ENCODE data around the gene PPP3CA. TPM values are rescaled to one million over a fixed set of nuclear protein-coding genes. Genes with fewer than 3 reads are reported as not detected.

The PPP3CA gene
- total RNA-seq, 1 experiment from 2014 or later = 129 TPM

DNA sequence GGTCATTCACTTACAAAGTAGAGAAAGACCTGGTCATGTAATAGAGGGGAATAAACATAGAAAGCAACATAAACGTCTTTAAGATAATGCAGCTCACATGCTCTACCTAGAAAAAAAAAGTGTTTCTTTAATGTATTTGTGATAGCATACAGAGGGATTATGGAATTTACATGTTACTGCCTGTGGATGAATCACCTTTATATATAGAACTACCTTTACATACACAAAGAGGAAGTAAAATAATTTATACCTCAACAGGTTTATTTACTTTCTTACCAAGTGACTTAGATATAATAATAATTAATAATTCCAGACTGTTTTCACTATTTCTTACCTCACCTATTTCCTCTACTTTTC lies 81.5 kb downstream of the PPP3CA start:
- no peak overlapping the region for H3K27ac ChIP-seq (ENCODE audit: low read depth, low read length, poor library complexity, severe bottlenecking)
- intact Hi-C loops (cut with micrococcal nuclease; ENCODE audit: unreplicated experiment) = no loop called here
- H3K9me3 ChIP-seq (ENCODE audit: low read depth, low read length, poor library complexity, severe bottlenecking) = no peaks in the 10 kb centered on the region
- H3K27me3 ChIP-seq (replicated peaks; ENCODE audit: insufficient read depth, low read depth, low read length, poor library complexity) = no peaks in the 10 kb centered on the region
- peaks cover 60% of the 10 kb centered on the region for H3K4me1 ChIP-seq (ENCODE audit: insufficient read depth, low read length, poor library complexity, severe bottlenecking)
- TF ChIP-seq, protein P1, sequence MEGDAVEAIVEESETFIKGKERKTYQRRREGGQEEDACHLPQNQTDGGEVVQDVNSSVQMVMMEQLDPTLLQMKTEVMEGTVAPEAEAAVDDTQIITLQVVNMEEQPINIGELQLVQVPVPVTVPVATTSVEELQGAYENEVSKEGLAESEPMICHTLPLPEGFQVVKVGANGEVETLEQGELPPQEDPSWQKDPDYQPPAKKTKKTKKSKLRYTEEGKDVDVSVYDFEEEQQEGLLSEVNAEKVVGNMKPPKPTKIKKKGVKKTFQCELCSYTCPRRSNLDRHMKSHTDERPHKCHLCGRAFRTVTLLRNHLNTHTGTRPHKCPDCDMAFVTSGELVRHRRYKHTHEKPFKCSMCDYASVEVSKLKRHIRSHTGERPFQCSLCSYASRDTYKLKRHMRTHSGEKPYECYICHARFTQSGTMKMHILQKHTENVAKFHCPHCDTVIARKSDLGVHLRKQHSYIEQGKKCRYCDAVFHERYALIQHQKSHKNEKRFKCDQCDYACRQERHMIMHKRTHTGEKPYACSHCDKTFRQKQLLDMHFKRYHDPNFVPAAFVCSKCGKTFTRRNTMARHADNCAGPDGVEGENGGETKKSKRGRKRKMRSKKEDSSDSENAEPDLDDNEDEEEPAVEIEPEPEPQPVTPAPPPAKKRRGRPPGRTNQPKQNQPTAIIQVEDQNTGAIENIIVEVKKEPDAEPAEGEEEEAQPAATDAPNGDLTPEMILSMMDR (conservative IDR thresholded peaks at IDR 0.05; ENCODE audit: low read depth, low read length) = no peak
- no peak for TF ChIP-seq EZH2 (IDR thresholded peaks at IDR 0.05; ENCODE audit: borderline replicate concordance, low read depth, low read length, poor library complexity, severe bottlenecking)
- CTCF ChIA-PET = no interaction called here
- no peak overlapping the region for H3K4me3 ChIP-seq (ENCODE audit: low read depth, low read length, poor library complexity, severe bottlenecking)
- no TSS peak for BruUV-seq (replicated peaks)
- H3K36me3 ChIP-seq (ENCODE audit: insufficient read depth, low read length, poor library complexity, severe bottlenecking) = no peaks in the 10 kb centered on the region
- POLR2A ChIA-PET (ENCODE audit: low non-redundant PET) = no interaction called here
- no peak for DNase-seq (ENCODE audit: low spot score)

DNA sequence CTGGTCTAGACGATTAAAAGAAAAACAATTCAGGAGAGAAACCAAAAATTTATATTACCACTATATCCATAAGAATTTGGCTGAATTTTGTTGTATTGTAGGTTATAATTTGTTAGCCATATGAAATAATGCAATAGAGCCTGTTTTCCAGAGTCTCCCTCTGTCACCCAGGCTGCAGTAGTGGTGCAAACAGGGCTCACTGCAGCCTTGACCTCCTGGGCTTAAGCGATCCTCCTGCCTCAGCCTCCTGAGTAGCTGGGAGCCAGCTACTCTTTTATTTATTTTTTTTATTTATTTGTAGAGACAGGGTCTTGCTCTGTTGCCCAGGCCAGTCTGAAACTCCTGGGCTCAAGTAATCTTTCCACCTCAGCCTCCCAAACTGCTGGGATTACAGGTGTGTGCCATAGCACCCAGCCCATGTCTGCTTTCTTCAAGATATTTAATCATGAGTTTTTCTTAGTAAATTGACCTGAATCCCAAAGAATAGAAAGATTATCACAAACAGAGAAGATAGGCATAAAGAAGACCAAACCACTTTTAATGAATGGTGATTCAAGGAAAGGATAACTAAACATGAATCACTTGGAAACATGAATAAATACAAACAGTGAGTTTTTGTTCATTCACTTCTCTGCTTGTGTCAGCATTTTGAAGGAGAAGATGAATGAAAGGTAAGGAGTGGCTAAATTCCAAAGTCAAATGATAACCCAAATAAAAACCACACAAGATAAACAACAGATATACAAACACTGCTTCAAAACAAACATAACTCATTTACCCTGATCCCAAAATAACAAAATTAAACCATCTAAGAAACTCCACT lies 82.1 kb downstream of the PPP3CA start:
- BruUV-seq (replicated peaks) = no TSS peak
- Histone ChIP-seq H3K9me3 (ENCODE audit: low read depth, low read length, poor library complexity, severe bottlenecking) (no peaks in the 10 kb centered on the region), H3K4me3 (ENCODE audit: low read depth, low read length, poor library complexity, severe bottlenecking) (no peak overlapping the region), H3K27ac (ENCODE audit: low read depth, low read length, poor library complexity, severe bottlenecking) (no peak overlapping the region), H3K27me3 (replicated peaks; ENCODE audit: insufficient read depth, low read depth, low read length, poor library complexity) (no peaks in the 10 kb centered on the region), H3K4me1 (ENCODE audit: insufficient read depth, low read length, poor library complexity, severe bottlenecking) (peaks cover 62% of the 10 kb centered on the region), H3K36me3 (ENCODE audit: insufficient read depth, low read length, poor library complexity, severe bottlenecking) (no peaks in the 10 kb centered on the region)
- POLR2A ChIA-PET (ENCODE audit: low non-redundant PET) = no interaction called here
- CTCF ChIA-PET = no interaction called here
- intact Hi-C loops (cut with micrococcal nuclease; ENCODE audit: unreplicated experiment) = no loop called here
- no peak for TF ChIP-seq EZH2 (IDR thresholded peaks at IDR 0.05; ENCODE audit: borderline replicate concordance, low read depth, low read length, poor library complexity, severe bottlenecking)
- TF ChIP-seq, protein P1 (conservative IDR thresholded peaks at IDR 0.05; ENCODE audit: low read depth, low read length) = no peak
- no peak for DNase-seq (ENCODE audit: low spot score)

DNA sequence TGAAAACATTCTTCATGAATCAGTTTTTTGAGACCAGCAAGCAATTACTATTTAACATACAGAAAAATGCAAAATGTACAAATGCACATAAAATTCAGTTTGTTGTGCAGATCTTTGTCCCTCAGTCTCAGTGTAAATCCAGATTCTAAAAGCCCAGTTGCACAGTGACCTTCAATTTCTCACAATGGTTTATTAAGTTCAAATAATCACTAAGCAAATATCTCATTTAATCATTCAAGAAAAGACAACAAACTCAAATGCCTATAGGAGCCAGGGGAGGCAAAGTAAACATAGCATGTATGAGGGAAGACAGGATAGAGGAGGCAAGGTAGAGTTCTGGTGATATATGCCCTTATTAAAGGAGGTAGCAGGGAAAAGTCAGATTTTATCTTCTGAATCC lies 82.8 kb downstream of the PPP3CA start:
- CTCF ChIA-PET = no interaction called here
- H3K36me3 ChIP-seq (ENCODE audit: insufficient read depth, low read length, poor library complexity, severe bottlenecking) = no peaks in the 10 kb centered on the region
- no peak for DNase-seq (ENCODE audit: low spot score)
- no peak overlapping the region for H3K27ac ChIP-seq (ENCODE audit: low read depth, low read length, poor library complexity, severe bottlenecking)
- TF ChIP-seq, protein P1 (conservative IDR thresholded peaks at IDR 0.05; ENCODE audit: low read depth, low read length) = no peak
- TF ChIP-seq EZH2 (IDR thresholded peaks at IDR 0.05; ENCODE audit: borderline replicate concordance, low read depth, low read length, poor library complexity, severe bottlenecking) = no peak
- no TSS peak for BruUV-seq (replicated peaks)
- intact Hi-C loops (cut with micrococcal nuclease; ENCODE audit: unreplicated experiment) = no loop called here
- no peaks in the 10 kb centered on the region for H3K27me3 ChIP-seq (replicated peaks; ENCODE audit: insufficient read depth, low read depth, low read length, poor library complexity)
- H3K4me3 ChIP-seq (ENCODE audit: low read depth, low read length, poor library complexity, severe bottlenecking) = no peak overlapping the region
- no peaks in the 10 kb centered on the region for H3K9me3 ChIP-seq (ENCODE audit: low read depth, low read length, poor library complexity, severe bottlenecking)
- H3K4me1 ChIP-seq (ENCODE audit: insufficient read depth, low read length, poor library complexity, severe bottlenecking) = peaks cover 62% of the 10 kb centered on the region
- POLR2A ChIA-PET (ENCODE audit: low non-redundant PET) = no interaction called here

Measured in A673 (cell line).